GM18508 (cell line): Measurements from ENCODE around the gene CPD.

Source experiments
- ATAC-seq: cut with Tn5 transposase; IDR thresholded peaks from one replicate; pipeline ENCODE4 v1.9.1; 2021; ENCODE audit warnings: moderate number of reproducible peaks; ENCODE audit not compliant: insufficient read depth, unreplicated experiment

The CPD gene

GRCh38 chr17:30352240-30352814 lies 26.4 kb upstream of the CPD start:
- no peak for ATAC-seq

GRCh38 chr17:30354701-30355100 lies 24.0 kb upstream of the CPD start:
- ATAC-seq: no peak

- no peak for ATAC-seq
These were observed 21.3 kb upstream of the CPD start for GRCh38 chr17:30357476-30357875.

GRCh38 chr17:30358055-30358760 lies 20.5 kb upstream of the CPD start:
- ATAC-seq: no peak

GRCh38 chr17:30360086-30360808 lies 18.5 kb upstream of the CPD start:
- no peak for ATAC-seq

- ATAC-seq: no peak
These were observed 16.9 kb upstream of the CPD start for GRCh38 chr17:30361766-30362279.

GRCh38 chr17:30363715-30364202 lies 15.0 kb upstream of the CPD start:
- peak; percentile 52 for ATAC-seq

- no peak for ATAC-seq
These were observed 12.2 kb upstream of the CPD start for GRCh38 chr17:30366536-30366935.

GRCh38 chr17:30368912-30369720 lies 9.6 kb upstream of the CPD start:
- ATAC-seq: no peak

- ATAC-seq: no peak
These were observed 8.7 kb upstream of the CPD start for GRCh38 chr17:30369995-30370394.

GRCh38 chr17:30372755-30373154 lies 6.0 kb upstream of the CPD start:
- no peak for ATAC-seq

- no peak for ATAC-seq
These were observed 3.1 kb upstream of the CPD start for GRCh38 chr17:30375661-30376060.

- ATAC-seq: no peak
These were observed 1.9 kb upstream of the CPD start for GRCh38 chr17:30376621-30377452.

GRCh38 chr17:30377574-30378240 lies 1.0 kb upstream of the CPD start:
- no peak for ATAC-seq

- no peak for ATAC-seq
These were observed 394 bp upstream of the CPD start for GRCh38 chr17:30378241-30378824.

- ATAC-seq: no peak
These were observed 676 bp downstream of the CPD start for GRCh38 chr17:30379303-30379902.

- no peak for ATAC-seq
These were observed 1.2 kb downstream of the CPD start for GRCh38 chr17:30379903-30380381.
